CD14-positive monocyte (primary cell): ENCODE data around the gene MAPK12. TPM values are rescaled to one million over a fixed set of nuclear protein-coding genes. Genes with fewer than 3 reads are reported as not detected.
A peak's percentile ranks its signal among the peaks of the same experiment; 100 is the strongest.

Experiments used
- DNase-seq, 3 donors: peaks; one replicate each; pipeline ENCODE4 v3.0.0-alpha.2; 2011 to 2022
- H2AFZ ChIP-seq: 2 replicates; pipeline ENCODE4 v1.6.0; 2012; ENCODE audit warnings: mild to moderate bottlenecking, low read depth, low read length, inconsistent platforms; ENCODE audit not compliant: insufficient read depth, poor library complexity, severe bottlenecking
- H3K27ac ChIP-seq, 2 donors: 1 replicate in 1 of 2; 2 replicates in 1 of 2; pipeline ENCODE4 v1.5.1; 2012 to 2013; ENCODE audit warnings: low read length in 2 of 2, control low read depth in 1 of 2, inconsistent platforms in 1 of 2, low read depth in 1 of 2, mild to moderate bottlenecking in 1 of 2
- H3K27me3 ChIP-seq, 2 donors: one replicate each; pipeline versions ENCODE4 v1.6.0 to v1.6.1; 2011 to 2013; ENCODE audit warnings: low read length in 2 of 2; ENCODE audit not compliant: control insufficient read depth in 2 of 2, insufficient read depth in 2 of 2
- H3K36me3 ChIP-seq, 2 donors: replicated peaks in 1 of 2; 1 replicate in 1 of 2; 2 replicates in 1 of 2; pipeline versions ENCODE4 v1.5.1 to v1.6.1; 2012 to 2013; ENCODE audit warnings: low read length in 2 of 2, control low read depth in 1 of 2, inconsistent platforms in 1 of 2, mild to moderate bottlenecking in 1 of 2; ENCODE audit not compliant: insufficient read depth in 2 of 2, control insufficient read depth in 1 of 2
- H3K4me1 ChIP-seq, 2 donors: 1 replicate in 1 of 2; 2 replicates in 1 of 2; pipeline versions ENCODE4 v1.5.1 to v1.6.1; 2012 to 2013; ENCODE audit warnings: low read length in 2 of 2, control low read depth in 1 of 2, inconsistent platforms in 1 of 2, mild to moderate bottlenecking in 1 of 2, moderate library complexity in 1 of 2; ENCODE audit not compliant: insufficient read depth in 2 of 2, control insufficient read depth in 1 of 2
- H3K4me2 ChIP-seq: replicated peaks from 2 replicates; pipeline ENCODE3; 2012; ENCODE audit warnings: low read length, moderate library complexity, mild to moderate bottlenecking; ENCODE audit not compliant: poor library complexity, severe bottlenecking; ENCODE audit errors: extremely low read depth
- H3K4me3 ChIP-seq, 3 experiments: fragments of 200-600 bp in 1 of 3; sonication (generic) in 1 of 3; replicated peaks in 1 of 3; 1 replicate in 2 of 3; 2 replicates in 1 of 3; pipeline ENCODE4 v1.5.1; 2011 to 2013; ENCODE audit warnings: low read length in 3 of 3, mild to moderate bottlenecking in 3 of 3, control low read depth in 2 of 3, low read depth in 2 of 3, inconsistent platforms in 1 of 3, moderate library complexity in 1 of 3
- H3K79me2 ChIP-seq: 2 replicates; pipeline ENCODE4 v1.6.0; 2012; ENCODE audit warnings: mild to moderate bottlenecking, control low read depth, inconsistent platforms, low read length, moderate library complexity; ENCODE audit not compliant: insufficient read depth
- H3K9ac ChIP-seq: 2 replicates; pipeline ENCODE4 v1.6.0; 2017; ENCODE audit warnings: low read length, mild to moderate bottlenecking; ENCODE audit not compliant: insufficient read depth, poor library complexity, severe bottlenecking
- H3K9me3 ChIP-seq, 2 donors: replicated peaks in 1 of 2; 1 replicate in 1 of 2; 2 replicates in 1 of 2; pipeline versions ENCODE4 v1.5.1 to v1.6.1; 2012 to 2013; ENCODE audit warnings: low read length in 2 of 2, control low read depth in 1 of 2; ENCODE audit not compliant: control insufficient read depth in 1 of 2, insufficient read depth in 1 of 2
- H4K20me1 ChIP-seq: 2 replicates; pipeline ENCODE4 v1.6.0; 2012; ENCODE audit warnings: mild to moderate bottlenecking, low read length, control low read depth, moderate library complexity; ENCODE audit not compliant: insufficient read depth
- H3K27ac Mint-ChIP-seq, 7 donors: one replicate each; pipeline ENCODE4 v1.8.0; 2020; ENCODE audit warnings: mild to moderate bottlenecking in 7 of 7, mixed read lengths in 7 of 7, moderate library complexity in 6 of 7, inconsistent platforms in 2 of 7
- H3K27me3 Mint-ChIP-seq, 3 donors: one replicate each; pipeline ENCODE4 v1.8.0; 2021 to 2022; ENCODE audit warnings: low read depth in 3 of 3, mild to moderate bottlenecking in 3 of 3, mixed read lengths in 3 of 3, moderate library complexity in 3 of 3, inconsistent platforms in 1 of 3
- H3K36me3 Mint-ChIP-seq, 2 donors: one replicate each; pipeline ENCODE4 v1.8.0; 2020; ENCODE audit warnings: mixed read lengths in 2 of 2, inconsistent platforms in 1 of 2, mild to moderate bottlenecking in 1 of 2
- H3K4me1 Mint-ChIP-seq: one replicate; pipeline ENCODE4 v1.8.0; 2020; ENCODE audit warnings: mild to moderate bottlenecking, mixed read lengths
- H3K4me3 Mint-ChIP-seq, 2 donors: one replicate each; pipeline ENCODE4 v1.8.0; 2020; ENCODE audit warnings: mild to moderate bottlenecking in 2 of 2, mixed read lengths in 2 of 2, moderate library complexity in 1 of 2
- H3K9me3 Mint-ChIP-seq, 7 donors: one replicate each; pipeline ENCODE4 v1.8.0; 2020 to 2022; ENCODE audit warnings: mixed read lengths in 7 of 7, mild to moderate bottlenecking in 6 of 7, moderate library complexity in 6 of 7, inconsistent platforms in 2 of 7
- WGBS: methylation state at CpG from one replicate; pipeline ENCODE4 v1.1.5; 2013; ENCODE audit warnings: missing lambda C conversion rate; ENCODE audit not compliant: insufficient coverage; 5-methylcytosine and 5-hydroxymethylcytosine counted together
- intact Hi-C, 2 donors: fragments of 100-400 bp; cut with micrococcal nuclease; formaldehyde crosslinking; loops; one replicate each; pipeline versions ENCODE4 v1.15.0 to v1.15.1; 2023
- polyA plus RNA-seq, 3 donors: library from polyadenylated mRNA; depleted of rRNA in 1 of 3; unstranded in 2 of 3; stranded (reverse) in 1 of 3; fragments of 300-500 nt in 2 of 3; fragments of >200 nt in 1 of 3; fragmentation: Illumina TruSeq in 2 of 3; gene quantifications; 1 replicate in 2 of 3; 2 replicates in 1 of 3; pipeline ENCODE4 v1.2.3, GENCODE V29; 2012 to 2021
- TF ChIP-seq, protein P1 (sequence below): fragments of 200-600 bp; IDR thresholded peaks from one replicate; pipeline ENCODE4 v1.8.0; 2022; ENCODE audit warnings: antibody characterized with exemption, mild to moderate bottlenecking

The MAPK12 gene
- polyA plus RNA-seq, 3 donors: 0.06 to 3.2 (median 0.13) TPM

- Histone ChIP-seq H3K36me3 (peaks cover 14 to 34% of the 10 kb centered on the region in 2 donors), H3K9me3 (no peaks in the 10 kb centered on the region), H4K20me1 (peaks cover 17% of the 10 kb centered on the region), H2AFZ (peak within 1 kb of the TSS; percentile 93), H3K27me3 (no peaks in the 10 kb centered on the region), H3K4me3 (peak within 1 kb of the TSS; percentile 72 to 96 (median 92)), H3K4me2 (peak within 1 kb of the TSS; percentile 99), H3K27ac (peak within 1 kb of the TSS; percentile 52 to 76), H3K4me1 (peaks cover 33 to 47% of the 10 kb centered on the region in 2 donors), H3K79me2 (peaks cover 24% of the 10 kb centered on the region), H3K9ac (peak within 1 kb of the TSS; percentile 80)
- TF ChIP-seq, protein P1, sequence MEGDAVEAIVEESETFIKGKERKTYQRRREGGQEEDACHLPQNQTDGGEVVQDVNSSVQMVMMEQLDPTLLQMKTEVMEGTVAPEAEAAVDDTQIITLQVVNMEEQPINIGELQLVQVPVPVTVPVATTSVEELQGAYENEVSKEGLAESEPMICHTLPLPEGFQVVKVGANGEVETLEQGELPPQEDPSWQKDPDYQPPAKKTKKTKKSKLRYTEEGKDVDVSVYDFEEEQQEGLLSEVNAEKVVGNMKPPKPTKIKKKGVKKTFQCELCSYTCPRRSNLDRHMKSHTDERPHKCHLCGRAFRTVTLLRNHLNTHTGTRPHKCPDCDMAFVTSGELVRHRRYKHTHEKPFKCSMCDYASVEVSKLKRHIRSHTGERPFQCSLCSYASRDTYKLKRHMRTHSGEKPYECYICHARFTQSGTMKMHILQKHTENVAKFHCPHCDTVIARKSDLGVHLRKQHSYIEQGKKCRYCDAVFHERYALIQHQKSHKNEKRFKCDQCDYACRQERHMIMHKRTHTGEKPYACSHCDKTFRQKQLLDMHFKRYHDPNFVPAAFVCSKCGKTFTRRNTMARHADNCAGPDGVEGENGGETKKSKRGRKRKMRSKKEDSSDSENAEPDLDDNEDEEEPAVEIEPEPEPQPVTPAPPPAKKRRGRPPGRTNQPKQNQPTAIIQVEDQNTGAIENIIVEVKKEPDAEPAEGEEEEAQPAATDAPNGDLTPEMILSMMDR: no peak
- peak within 1 kb of the TSS; percentile 83 to 92 for H3K4me3 Mint-ChIP-seq
- peaks cover 0 to 2% (median 0%) of the 10 kb centered on the region in 3 donors for H3K27me3 Mint-ChIP-seq
- no peaks in the 10 kb centered on the region for H3K9me3 Mint-ChIP-seq
- intact Hi-C loops: loop anchor here (5.0 kb wide), 2 partner anchors 246 to 371 kb away; no protein-coding TSS in a partner anchor
- peak; percentile 66 to 78 (median 68) for DNase-seq
- under 1% methylated on average over 80 of the region's 81 CpGs for WGBS
- peaks cover 23% of the 10 kb centered on the region for H3K4me1 Mint-ChIP-seq
- peak within 1 kb of the TSS in 5 of 7 donors; percentile 33 to 82 (median 59) for H3K27ac Mint-ChIP-seq
- peaks cover 8 to 20% of the 10 kb centered on the region in 2 donors for H3K36me3 Mint-ChIP-seq
Observed at GRCh38 chr22:50250555-50251476, 10.7 kb downstream of the MAPK12 start, which contains the start of gene HDAC10. HDAC10 (minus strand) TSS chr22:50251265; CDS start chr22:50251032, 233 bp downstream.

DNA sequence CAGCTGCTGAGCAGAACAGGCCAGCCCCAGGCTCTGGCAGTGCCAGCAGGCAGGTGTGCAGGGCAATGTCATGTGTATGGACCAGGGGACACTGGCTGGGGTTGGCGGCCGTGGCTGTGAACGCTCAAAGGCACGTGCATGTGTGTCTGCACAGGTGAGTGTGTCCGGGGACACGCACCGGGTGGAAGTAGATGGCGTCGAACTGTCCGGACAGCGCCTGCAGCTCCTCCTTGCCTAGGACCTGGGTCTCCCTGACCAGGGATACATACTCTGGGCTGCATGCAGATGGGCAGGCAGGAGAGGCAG is 11.3 kb downstream of the MAPK12 start:
- Mint-ChIP-seq H3K36me3 (peaks cover 8 to 20% of the 10 kb centered on the region in 2 donors), H3K4me3 (peak overlapping the region; percentile 83 to 92), H3K4me1 (peaks cover 24% of the 10 kb centered on the region), H3K27ac (peak overlapping the region in 4 of 7 donors; percentile 16 to 80 (median 40)), H3K27me3 (peaks cover 0 to 2% (median 0%) of the 10 kb centered on the region in 3 donors), H3K9me3 (no peaks in the 10 kb centered on the region)
- Histone ChIP-seq H3K4me1 (peaks cover 39 to 53% of the 10 kb centered on the region in 2 donors), H3K4me2 (peak overlapping the region; percentile 99), H2AFZ (peak overlapping the region; percentile 93), H3K79me2 (peaks cover 29% of the 10 kb centered on the region), H3K4me3 (peak overlapping the region; percentile 72 to 96 (median 92)), H3K9me3 (no peaks in the 10 kb centered on the region), H3K27ac (peak overlapping the region in 1 of 2 donors; percentile 76), H4K20me1 (peaks cover 17% of the 10 kb centered on the region), H3K9ac (peak overlapping the region; percentile 80), H3K27me3 (no peaks in the 10 kb centered on the region), H3K36me3 (peaks cover 15 to 35% of the 10 kb centered on the region in 2 donors)
- intact Hi-C loops: loop anchor here (5.0 kb wide), 2 partner anchors 247 to 372 kb away; no protein-coding TSS in a partner anchor
- DNase-seq: no peak
- 86% methylated on average over 11 of the region's 11 CpGs for WGBS
- TF ChIP-seq, protein P1: no peak
